ENCODE measurements around the gene SGK2. TPM values are rescaled to one million over a fixed set of nuclear protein-coding genes. Genes with fewer than 3 reads are reported as not detected.

SGK2 gene
- total RNA-seq, 1 experiment from 2014 or later: not detected

DNA sequence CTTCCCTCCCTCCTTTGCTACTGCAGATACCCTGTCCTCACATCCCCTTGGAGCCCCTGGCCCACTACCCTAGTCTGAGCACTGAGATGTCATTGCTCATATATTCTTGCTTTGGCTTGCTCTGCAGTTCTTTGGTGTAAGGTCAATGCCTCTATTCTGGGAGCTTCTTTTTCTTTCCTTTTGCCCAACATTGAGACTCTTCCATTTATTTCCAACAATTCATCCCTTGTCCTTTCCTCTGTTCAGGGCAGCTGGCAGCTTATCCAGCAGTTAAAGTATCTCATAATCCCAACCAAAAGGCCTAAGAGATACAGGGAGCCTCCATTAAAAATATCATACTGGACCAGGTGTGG, 27.8 kb upstream of the SGK2 start:
- Histone ChIP-seq H3K56ac (ENCODE audit: insufficient read length, low read depth, low read length) (no peak overlapping the region), H3K4me2 (ENCODE audit: insufficient read depth, insufficient read length, low read length) (no peak overlapping the region), H3K9me3 (ENCODE audit: control insufficient read depth, low read depth, low read length) (no peaks in the 10 kb centered on the region), H4K5ac (ENCODE audit: insufficient read length, low read depth, low read length) (no peak overlapping the region), H3K4me1 (ENCODE audit: insufficient read depth, low read length) (no peaks in the 10 kb centered on the region), H2BK120ac (ENCODE audit: low read depth, low read length, poor library complexity, severe bottlenecking) (no peak overlapping the region), H3K4ac (ENCODE audit: low read depth, low read length) (no peak overlapping the region), H3K18ac (ENCODE audit: insufficient read length, low read depth, low read length) (no peak overlapping the region), H3K14ac (ENCODE audit: insufficient read depth, low read length) (no peak overlapping the region), H2BK12ac (ENCODE audit: insufficient read length, low read depth, low read length) (no peak overlapping the region), H2BK15ac (ENCODE audit: low read depth, low read length) (no peak overlapping the region), H3T11ph (ENCODE audit: low read length) (no peak overlapping the region), H3K27me3 (ENCODE audit: insufficient read depth, low read length) (no peaks in the 10 kb centered on the region), H3K79me1 (ENCODE audit: insufficient read depth, low read depth, low read length, poor library complexity, severe bottlenecking) (no peaks in the 10 kb centered on the region), H3K9ac (ENCODE audit: extremely low read depth, insufficient read length, low read length) (no peak overlapping the region), H2BK20ac (ENCODE audit: low read depth, low read length, poor library complexity, severe bottlenecking) (no peak overlapping the region), H4K91ac (ENCODE audit: insufficient read length, low read depth, low read length) (no peak overlapping the region), H2AFZ (ENCODE audit: low read length) (no peak overlapping the region), H4K20me1 (ENCODE audit: control insufficient read depth, insufficient read depth, insufficient read length) (no peaks in the 10 kb centered on the region), H3K23me2 (ENCODE audit: insufficient read length, low read depth, low read length, poor library complexity, severe bottlenecking) (no peaks in the 10 kb centered on the region), H2AK5ac (ENCODE audit: insufficient read length, low read length) (no peak overlapping the region), H3K23ac (ENCODE audit: insufficient read length, low read depth, low read length) (no peak overlapping the region), H4K8ac (replicated peaks; ENCODE audit: insufficient read length, low read depth, low read length) (no peak overlapping the region), H3K79me2 (ENCODE audit: insufficient read depth, low read length) (no peaks in the 10 kb centered on the region), H2BK5ac (ENCODE audit: insufficient read length, low read length) (no peak overlapping the region), H3K27ac (ENCODE audit: insufficient read length, low read depth, low read length) (no peak overlapping the region)
- H3K27me3 Mint-ChIP-seq (ENCODE audit: low read depth): no peaks in the 10 kb centered on the region
- peaks cover 2 to 10% (median 8%) of the 10 kb centered on the region in 3 experiments; a peak in 5 of 7 replicates for H3K36me3 Mint-ChIP-seq (ENCODE audit: insufficient read depth in 1 of 3, low read depth in 3 of 3)
- DNase-seq: no peak
- no peaks in the 10 kb centered on the region for H3K9me3 Mint-ChIP-seq
- H3K4me1 Mint-ChIP-seq: no peaks in the 10 kb centered on the region; a peak in 1 of 4 replicates
- no peak overlapping the region for H3K4me3 Mint-ChIP-seq
- TF ChIP-seq, protein P1, sequence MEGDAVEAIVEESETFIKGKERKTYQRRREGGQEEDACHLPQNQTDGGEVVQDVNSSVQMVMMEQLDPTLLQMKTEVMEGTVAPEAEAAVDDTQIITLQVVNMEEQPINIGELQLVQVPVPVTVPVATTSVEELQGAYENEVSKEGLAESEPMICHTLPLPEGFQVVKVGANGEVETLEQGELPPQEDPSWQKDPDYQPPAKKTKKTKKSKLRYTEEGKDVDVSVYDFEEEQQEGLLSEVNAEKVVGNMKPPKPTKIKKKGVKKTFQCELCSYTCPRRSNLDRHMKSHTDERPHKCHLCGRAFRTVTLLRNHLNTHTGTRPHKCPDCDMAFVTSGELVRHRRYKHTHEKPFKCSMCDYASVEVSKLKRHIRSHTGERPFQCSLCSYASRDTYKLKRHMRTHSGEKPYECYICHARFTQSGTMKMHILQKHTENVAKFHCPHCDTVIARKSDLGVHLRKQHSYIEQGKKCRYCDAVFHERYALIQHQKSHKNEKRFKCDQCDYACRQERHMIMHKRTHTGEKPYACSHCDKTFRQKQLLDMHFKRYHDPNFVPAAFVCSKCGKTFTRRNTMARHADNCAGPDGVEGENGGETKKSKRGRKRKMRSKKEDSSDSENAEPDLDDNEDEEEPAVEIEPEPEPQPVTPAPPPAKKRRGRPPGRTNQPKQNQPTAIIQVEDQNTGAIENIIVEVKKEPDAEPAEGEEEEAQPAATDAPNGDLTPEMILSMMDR (conservative IDR thresholded peaks at IDR 0.05): no peak
- H3K27ac Mint-ChIP-seq: no peak overlapping the region; a peak in 1 of 7 replicates
